ENCODE measurements around the gene ARL5B.
"Not testable (repeated sequence)": the region's sequence is repeated elsewhere in the genome, so short reads cannot be mapped to it uniquely, and the experiment has no call there.

- not testable (repeated sequence) for TF ChIP-seq ZFP3 (CRISPR knock-in tag; IDR thresholded peaks at IDR 0.05); ZNF565 (CRISPR knock-in tag; conservative IDR thresholded peaks at IDR 0.05; ENCODE audit: low read depth)
These were observed 35.6 kb upstream of the ARL5B start for GRCh38 chr10:18623671-18624070.

Measured in SK-N-SH treated with all-trans-retinoic acid at 6 μM for 48 hours (cell line).